Brain microvascular endothelial cell (primary cell): ENCODE results near the gene APOBEC4.

Experiments used
- DNase-seq: peaks from one replicate; pipeline ENCODE4 v3.0.0-alpha.2; 2020
- H3K27ac ChIP-seq: fragments of 250-450 bp; sonication (Bioruptor Pico); 2 replicates; pipeline ENCODE4 v1.5.1; 2020; ENCODE audit warnings: mild to moderate bottlenecking, moderate library complexity
- H3K27me3 ChIP-seq: fragments of 250-450 bp; sonication (Bioruptor Pico); replicated peaks from 2 replicates; pipeline ENCODE4 v1.5.1; 2020; ENCODE audit warnings: mild to moderate bottlenecking
- H3K36me3 ChIP-seq: fragments of 250-450 bp; sonication (Bioruptor Pico); replicated peaks from 2 replicates; pipeline ENCODE4 v1.5.1; 2020; ENCODE audit warnings: mild to moderate bottlenecking
- H3K4me3 ChIP-seq: 2 replicates; pipeline ENCODE4 v1.5.1; 2011; ENCODE audit warnings: low read depth, mild to moderate bottlenecking, control low read depth, low read length, moderate library complexity
- in situ Hi-C: cut with HindIII; loops from 2 replicates; pipeline ENCODE4 v1.10.0; 2017; ENCODE audit warnings: low sequenced_read_pairs, low pct_ligation_motif_present
- TF ChIP-seq, protein P1 (sequence below): IDR thresholded peaks from 2 replicates; pipeline ENCODE4 v1.5.1; 2011; ENCODE audit warnings: low read depth, mild to moderate bottlenecking, moderate library complexity, low read length, control low read depth, inconsistent platforms; ENCODE audit errors: missing control alignments

APOBEC4 gene

DNA sequence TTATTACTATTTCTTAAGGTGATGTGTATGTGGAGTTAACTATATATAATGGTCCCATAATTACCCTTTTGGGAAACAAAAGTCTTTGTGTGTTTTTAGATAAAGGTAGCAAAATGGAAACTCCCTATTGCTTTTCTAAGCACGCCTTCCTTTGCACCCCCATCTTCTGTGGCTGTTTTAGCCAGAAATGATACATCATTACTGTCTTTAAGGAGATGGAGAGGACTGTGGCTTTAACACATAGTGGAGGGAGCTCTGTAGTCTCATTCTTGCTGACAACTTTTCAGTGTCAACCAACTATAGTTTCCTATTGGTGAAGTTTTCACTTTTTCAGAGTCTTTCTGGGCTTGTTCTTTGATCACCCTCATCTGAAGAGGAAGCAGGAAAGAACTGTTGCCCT, 1.0 kb downstream of the APOBEC4 start:
- Histone ChIP-seq H3K4me3 (no peak overlapping the region), H3K36me3 (no peaks in the 10 kb centered on the region), H3K27ac (no peak overlapping the region), H3K27me3 (no peaks in the 10 kb centered on the region)
- in situ Hi-C loops: no loop called here
- TF ChIP-seq, protein P1, sequence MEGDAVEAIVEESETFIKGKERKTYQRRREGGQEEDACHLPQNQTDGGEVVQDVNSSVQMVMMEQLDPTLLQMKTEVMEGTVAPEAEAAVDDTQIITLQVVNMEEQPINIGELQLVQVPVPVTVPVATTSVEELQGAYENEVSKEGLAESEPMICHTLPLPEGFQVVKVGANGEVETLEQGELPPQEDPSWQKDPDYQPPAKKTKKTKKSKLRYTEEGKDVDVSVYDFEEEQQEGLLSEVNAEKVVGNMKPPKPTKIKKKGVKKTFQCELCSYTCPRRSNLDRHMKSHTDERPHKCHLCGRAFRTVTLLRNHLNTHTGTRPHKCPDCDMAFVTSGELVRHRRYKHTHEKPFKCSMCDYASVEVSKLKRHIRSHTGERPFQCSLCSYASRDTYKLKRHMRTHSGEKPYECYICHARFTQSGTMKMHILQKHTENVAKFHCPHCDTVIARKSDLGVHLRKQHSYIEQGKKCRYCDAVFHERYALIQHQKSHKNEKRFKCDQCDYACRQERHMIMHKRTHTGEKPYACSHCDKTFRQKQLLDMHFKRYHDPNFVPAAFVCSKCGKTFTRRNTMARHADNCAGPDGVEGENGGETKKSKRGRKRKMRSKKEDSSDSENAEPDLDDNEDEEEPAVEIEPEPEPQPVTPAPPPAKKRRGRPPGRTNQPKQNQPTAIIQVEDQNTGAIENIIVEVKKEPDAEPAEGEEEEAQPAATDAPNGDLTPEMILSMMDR: no peak
- no peak for DNase-seq

DNA sequence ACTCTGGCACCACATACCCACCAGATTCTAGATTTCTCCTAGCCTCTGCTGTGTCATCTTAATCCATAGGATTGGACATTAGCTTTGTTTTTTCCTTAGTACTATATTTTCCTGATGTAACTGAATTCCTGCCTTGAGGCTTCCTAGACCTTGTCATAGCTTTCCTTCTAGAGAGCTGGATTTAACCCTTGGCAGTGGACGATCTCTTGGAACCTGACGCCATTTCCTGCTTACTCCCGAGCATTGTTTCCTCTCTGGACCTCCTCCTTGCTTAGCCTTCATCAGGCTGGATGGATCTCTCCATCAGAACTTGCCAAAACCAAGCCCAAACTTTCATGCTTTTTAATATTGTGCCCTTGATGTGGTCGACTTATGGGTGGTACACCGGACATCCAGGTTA, 1.5 kb downstream of the APOBEC4 start:
- in situ Hi-C loops: no loop called here
- Histone ChIP-seq H3K27me3 (no peaks in the 10 kb centered on the region), H3K27ac (no peak overlapping the region), H3K36me3 (no peaks in the 10 kb centered on the region), H3K4me3 (no peak overlapping the region)
- no peak for DNase-seq
- TF ChIP-seq, protein P1: no peak

DNA sequence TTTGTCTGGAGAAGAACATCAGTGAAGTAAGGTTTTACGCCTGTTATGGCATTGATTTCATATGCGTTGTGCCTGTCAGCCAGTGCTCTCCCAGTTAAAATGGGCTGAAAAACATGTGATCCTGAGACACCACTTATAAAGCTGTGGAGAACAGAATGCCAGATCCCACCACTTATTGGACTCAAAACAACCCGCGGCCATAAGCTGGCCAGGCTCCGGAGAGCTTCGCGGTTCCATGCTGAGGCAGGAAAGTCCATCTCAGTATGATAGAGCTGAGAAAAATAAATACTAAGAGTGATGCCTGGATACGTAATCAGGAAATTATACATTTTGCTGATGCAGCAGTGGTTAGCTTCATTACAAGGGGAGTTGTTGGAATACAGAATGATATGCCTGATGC, 5.1 kb downstream of the APOBEC4 start:
- Histone ChIP-seq H3K27me3 (no peaks in the 10 kb centered on the region), H3K4me3 (no peak overlapping the region), H3K36me3 (no peaks in the 10 kb centered on the region), H3K27ac (no peak overlapping the region)
- DNase-seq: no peak
- TF ChIP-seq, protein P1: no peak
- in situ Hi-C loops: no loop called here

DNA sequence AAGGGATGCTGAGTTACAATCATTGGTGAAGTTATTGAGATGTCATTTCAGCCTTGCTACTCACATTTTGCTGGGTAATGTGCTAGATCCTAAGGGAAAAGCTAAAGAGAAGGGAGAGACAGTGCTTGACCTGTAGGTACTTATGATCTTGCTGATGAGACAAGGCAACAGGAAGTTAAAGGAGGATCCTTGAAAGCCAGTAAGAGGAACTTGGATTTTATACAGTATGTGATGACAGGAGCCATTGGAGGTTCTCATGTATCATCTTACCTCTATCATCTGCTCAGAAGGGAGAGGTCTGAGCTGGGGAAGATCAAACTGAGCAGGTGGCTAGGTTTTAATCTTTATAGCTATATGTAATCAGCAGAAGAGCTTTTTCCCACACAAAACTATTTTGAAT, 6.3 kb downstream of the APOBEC4 start:
- no peak overlapping the region for H3K27ac ChIP-seq
- TF ChIP-seq, protein P1: no peak
- no peak overlapping the region for H3K4me3 ChIP-seq
- DNase-seq: no peak
- no peaks in the 10 kb centered on the region for H3K36me3 ChIP-seq
- H3K27me3 ChIP-seq: no peaks in the 10 kb centered on the region
- in situ Hi-C loops: no loop called here

DNA sequence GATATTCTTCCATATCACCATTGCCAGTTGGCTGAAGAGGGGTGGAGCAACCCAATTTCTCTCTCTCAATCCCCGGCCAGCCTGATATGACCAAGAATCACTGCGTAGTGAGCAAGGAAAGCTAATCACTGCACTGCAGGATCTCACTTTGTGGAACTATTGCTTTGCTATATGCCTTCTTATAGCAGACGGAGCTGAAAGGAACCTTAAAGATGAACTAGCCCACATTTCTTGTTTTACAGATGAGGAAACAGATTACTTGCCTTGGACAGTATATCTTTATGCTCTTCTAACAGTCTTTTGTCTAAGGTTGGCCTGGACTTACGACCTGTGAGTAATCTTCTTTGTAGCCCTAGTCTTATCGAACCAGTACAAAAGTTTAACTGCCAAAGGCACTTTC, 7.6 kb downstream of the APOBEC4 start:
- TF ChIP-seq, protein P1: no peak
- in situ Hi-C loops: no loop called here
- DNase-seq: no peak
- no peak overlapping the region for H3K27ac ChIP-seq
- H3K36me3 ChIP-seq: no peaks in the 10 kb centered on the region
- H3K4me3 ChIP-seq: no peak overlapping the region
- no peaks in the 10 kb centered on the region for H3K27me3 ChIP-seq

DNA sequence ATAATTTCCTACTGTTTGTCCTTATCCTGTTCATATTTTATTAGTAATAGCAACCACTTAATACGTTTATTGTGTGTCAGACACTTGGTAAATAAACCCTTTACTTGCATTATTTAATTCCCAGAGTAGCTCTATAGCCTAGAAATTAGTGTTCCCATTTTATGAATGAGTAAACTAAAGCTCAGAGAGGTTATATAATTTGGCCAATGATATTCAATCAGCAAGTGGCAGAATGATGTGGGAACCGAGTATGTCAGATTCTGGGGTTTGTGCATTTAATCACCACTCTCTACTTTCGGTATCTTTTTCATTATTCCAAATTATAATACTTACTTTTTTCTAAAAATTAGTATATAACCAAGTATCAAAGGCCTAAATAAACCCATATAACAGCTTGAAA, 10.9 kb downstream of the APOBEC4 start:
- Histone ChIP-seq H3K27me3 (no peaks in the 10 kb centered on the region), H3K27ac (no peak overlapping the region), H3K36me3 (no peaks in the 10 kb centered on the region), H3K4me3 (no peak overlapping the region)
- in situ Hi-C loops: no loop called here
- no peak for DNase-seq
- TF ChIP-seq, protein P1: no peak
